Right kidney (tissue), 1 donor: ENCODE data around the gene INHBB.

Source experiments
- DNase-seq: peaks from one replicate; pipeline ENCODE4 v3.0.0-alpha.2; 2016

The INHBB gene

DNA sequence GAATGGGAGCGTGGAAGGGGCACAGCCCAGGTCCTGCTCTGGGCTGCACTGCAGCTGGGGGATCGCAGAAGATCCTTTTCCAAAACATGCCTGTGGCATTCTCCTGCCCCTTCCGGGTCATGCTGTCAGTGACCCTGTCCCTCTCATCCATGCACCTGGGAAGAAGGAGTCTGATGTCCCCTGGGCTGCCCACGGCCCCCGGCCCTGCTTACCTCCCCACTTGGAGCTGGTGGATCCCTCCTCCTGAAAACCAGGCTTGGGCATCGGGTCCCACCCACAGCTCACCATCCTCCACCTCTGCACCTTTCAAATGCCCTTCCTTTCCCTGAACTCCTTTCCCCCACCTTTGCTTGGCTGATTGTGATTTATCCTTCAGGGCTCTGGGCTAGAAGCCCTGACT lies 11.8 kb downstream of the INHBB start:
- DNase-seq, result no peak

DNA sequence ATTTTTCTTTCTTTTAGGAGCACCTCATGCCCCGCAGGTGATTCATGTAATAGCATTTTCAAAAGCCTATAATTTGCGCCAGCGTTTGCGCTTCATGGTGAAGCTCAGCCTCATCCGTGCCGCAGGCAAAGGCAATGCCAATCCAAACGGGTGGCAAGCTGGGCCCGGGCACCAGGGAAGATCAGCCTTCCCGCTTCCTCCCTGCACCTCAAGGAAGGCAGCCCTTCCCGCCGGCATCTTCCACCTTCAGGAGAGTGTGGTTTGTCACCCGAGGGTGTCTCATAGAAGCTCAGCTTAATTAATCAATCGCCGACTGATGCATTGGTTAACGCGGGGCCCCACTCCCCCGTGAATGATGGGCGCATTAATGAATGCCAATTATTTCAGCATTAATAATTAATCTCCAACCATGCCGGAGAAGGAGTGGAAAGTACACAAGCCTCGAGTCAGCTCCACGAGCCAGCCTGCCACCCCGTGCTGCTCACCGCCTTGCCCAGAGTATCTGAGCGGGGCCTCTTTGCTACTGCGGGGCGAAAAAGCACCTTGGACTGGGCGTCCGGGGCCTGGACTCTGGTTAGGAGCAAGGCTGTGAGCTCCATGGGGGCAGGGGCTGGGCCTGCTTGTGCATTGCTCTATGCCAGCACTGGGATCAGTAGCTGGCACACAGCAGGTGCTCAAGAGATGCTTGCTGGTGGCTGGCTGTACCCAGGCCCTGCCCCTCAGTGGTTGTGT lies 13.0 kb downstream of the INHBB start:
- no peak for DNase-seq

DNA sequence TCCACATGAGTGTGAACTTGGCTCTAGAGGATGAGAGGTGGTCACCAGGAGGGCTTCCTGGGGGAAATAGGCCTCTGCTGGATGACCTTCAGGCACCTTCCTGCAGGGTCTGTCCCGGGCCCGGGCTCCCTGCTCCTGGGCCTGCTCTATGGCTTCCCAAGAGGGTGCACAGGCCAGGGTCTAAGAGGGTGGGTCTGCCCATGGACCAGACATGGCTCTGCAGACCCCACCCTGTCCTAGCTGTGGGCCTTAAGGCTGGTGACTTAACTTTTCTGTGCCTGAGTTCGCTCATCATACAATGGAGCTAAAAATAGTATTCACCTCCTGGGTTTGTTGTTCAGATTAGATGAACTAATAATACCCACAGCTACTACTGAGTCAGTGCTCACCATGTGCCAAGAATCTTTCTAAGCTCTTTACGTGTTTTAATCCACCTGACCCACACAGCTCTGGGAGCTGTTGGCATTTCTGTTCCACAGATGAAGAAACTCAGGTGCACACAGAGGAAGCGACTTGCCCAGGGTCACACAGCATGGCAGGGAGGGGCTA lies 14.4 kb downstream of the INHBB start:
- no peak for DNase-seq

DNA sequence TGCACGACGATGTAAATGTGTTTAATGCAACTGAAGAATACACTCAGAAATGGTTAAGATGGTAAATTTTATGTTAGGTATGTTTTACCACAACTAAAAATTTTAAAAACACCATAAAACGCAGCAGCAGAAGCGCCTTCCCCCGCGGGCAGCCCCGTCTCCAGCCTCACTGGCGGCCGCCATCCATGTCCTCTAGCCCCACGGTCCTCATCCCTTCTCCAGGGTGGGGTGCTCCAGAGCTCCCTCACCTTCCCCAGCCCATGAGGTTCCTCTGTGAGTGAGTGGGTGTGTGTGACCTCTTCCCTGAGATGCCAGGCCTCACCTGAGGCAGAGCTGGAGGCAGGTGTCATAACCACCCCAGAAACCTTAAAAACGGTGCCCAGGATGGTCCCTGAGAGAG lies 17.0 kb downstream of the INHBB start:
- no peak for DNase-seq

DNA sequence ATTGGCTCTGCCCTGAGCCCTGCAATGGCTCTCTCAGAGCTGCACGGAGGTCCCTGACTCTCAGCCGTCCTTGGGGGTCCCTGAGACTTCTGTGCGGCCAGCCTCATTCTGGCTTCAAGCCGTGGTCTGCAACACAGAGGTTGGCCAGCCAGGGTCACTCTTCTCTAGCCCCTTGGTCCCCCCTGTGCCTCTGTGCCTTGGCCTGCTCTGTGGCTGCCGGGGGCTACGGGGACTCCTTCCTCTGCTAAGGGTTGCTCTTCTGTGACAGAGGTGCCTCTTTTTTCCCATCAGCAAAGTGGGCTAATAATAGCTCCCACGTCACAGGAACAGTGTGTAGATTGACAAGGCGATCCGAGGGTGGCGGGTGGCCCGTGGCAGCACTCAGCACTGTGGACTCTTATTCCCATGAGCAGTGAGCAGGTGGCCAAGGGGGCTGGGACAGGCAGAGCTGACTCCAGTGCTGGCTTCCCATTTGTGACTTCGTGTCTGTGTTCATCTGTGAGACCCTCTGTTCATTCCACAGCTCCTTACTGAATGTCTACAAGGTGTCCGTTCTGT lies 19.4 kb downstream of the INHBB start:
- no peak for DNase-seq

DNA sequence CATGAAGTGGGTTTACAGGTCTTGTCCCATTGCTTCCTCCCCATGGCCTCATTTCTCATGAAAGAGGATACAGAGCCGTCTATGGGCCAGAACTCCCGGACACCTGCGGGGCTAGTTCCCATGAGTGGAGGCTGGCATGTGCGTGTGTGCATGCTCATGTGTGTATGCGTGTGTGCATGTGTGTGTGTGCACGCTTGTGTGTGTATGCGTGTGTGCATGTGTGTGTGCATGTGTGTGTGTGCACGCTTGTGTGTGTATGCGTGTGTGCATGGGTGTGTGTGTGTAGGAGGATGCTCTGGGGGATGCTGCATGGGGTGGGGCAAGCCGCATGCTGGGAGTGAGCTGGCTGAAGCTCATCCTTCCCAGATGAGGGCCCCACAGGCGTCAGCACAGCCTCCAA lies 20.8 kb downstream of the INHBB start:
- DNase-seq, result no peak

DNA sequence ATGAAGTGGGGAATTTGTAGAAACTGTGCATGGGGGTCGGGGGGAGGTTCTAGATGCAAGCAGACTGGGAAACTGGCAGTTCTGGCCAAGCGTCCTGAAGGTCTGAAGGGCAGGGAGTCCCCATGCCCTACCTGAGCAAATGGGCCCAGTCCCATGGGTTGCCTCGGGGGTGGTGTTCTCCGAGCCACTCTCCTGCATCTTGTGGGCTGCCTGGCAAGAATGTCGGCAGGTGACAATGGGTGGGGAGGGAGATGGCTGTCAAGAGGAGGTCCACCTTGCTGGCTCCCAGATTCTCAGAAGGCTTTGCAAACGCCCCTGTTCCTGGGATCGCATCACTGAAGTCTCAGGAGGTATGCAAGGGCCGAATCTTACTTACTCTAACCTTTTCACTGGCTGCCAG lies 21.3 kb downstream of the INHBB start:
- DNase-seq, result no peak

DNA sequence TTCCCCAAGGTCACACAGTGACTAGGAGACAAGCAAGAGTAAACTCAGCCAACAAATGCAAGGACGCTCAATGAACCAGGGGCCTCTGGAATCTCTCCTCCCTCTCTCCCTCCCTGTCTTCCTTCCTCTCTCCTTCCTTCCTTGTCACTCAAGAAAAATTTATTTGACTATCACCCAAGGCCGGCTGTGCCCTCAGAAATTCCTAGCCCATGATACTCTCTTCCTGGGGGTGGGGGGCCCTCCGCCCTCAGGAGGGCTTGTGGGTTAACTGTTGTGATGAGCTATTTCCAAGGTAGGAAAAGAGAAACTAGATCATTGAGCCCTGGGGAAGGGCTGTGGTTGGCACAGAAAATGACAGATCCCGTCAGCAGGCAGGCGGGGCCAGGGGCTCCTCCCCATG lies 21.7 kb downstream of the INHBB start:
- no peak for DNase-seq

DNA sequence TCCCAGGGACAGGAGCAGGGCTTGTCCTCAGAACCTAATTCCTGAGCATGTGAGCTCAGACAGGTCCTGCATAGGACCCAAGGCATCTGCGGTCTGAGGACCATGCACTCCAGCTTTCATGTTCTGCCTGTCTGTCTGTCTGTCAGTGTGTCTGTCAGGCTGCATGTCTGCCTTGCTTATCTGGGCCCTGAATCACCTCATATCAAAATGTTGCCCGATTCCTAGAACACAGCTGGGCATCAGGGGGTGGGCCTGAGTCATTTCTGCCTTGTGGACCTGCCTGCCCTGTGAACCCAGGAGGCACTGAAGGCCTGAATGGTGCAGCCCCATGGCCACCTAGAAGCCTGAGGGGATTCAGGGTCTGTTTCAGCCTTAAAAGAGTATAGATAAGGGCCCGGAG lies 22.1 kb downstream of the INHBB start:
- DNase-seq, result no peak

DNA sequence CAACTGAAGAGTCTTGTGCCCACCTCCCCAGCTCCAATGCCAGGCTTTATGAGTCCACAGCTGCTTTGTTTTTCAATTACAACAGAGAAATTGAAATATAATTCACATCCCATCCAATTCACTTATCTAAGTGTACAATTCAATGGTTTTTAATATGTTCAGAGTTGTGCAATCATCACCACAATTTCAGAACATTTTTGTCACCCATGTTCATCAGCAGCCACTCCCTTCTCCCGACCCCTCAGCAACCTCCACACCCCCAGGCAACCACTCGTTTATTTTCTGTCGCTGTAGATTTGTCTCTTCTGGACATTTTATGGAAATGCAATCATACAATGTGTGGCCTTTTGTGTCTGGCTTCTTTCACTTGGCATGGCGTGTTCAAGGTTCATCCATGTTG lies 23.3 kb downstream of the INHBB start:
- DNase-seq, result no peak

DNA sequence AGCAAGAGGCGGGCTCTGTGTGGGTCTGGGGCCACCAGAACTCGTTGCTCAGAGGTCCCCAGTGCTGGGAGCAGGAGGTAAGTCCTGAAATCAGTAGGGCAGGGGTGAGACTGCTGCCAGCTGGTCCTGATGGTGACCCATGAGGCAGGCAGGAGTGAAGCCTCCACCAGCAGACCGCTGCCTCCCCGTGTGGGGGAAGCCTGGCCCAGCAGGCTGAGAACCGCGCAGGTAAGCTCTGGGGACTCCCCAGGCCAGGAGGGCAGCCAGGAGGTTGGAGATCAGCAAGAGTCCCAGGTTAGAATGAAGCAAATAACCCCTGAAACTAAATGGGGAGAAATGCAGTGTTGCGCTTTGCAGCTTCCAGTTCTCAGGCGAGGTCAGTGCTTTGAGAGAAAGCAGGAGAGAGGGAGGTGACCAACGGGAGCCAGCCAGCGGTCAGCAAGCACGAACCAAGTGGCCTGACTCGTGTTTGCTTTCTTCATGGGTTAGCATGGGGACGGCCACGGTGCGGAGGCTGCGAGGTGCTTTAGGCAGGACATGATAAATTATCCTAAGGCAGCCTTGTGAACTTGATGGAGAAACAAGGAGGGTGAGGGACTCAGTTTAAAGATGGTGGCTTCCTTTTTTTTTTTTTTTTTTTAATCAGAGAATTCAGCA lies 26.2 kb downstream of the INHBB start:
- no peak for DNase-seq

DNA sequence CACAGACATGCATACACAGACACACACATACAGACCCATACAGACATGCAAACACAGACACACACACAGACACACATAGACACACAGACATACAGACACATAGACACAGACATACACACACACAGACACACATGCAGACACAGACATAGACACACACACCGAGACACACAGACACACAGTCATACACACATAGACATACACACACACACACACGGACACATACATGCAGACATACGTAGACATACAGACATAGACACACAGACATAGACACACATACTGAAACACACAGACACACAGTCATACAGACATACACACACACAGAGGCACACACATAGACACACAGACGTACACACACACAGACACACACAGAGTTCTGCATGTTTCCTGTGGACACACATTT lies 26.9 kb downstream of the INHBB start:
- DNase-seq, result no peak

DNA sequence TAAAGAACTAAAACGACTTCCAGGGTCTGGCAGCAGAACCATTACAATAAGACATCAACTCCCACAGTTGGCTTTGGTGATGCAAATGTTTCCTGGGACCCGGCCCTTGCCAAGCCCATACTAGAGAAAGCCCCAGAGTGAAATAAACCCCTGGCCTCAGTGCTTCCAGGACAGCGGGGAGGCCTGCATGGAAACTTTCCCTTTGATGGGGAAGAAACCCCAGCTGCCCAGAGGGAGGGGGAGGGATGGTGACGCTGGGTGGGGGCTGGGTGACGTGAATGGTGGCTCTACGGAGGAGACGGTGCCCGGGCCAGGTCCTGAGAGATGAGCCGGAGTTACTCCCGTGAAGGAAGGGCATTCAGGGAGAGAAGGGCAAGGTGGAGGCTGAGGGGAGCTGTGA lies 27.5 kb downstream of the INHBB start:
- no peak for DNase-seq

DNA sequence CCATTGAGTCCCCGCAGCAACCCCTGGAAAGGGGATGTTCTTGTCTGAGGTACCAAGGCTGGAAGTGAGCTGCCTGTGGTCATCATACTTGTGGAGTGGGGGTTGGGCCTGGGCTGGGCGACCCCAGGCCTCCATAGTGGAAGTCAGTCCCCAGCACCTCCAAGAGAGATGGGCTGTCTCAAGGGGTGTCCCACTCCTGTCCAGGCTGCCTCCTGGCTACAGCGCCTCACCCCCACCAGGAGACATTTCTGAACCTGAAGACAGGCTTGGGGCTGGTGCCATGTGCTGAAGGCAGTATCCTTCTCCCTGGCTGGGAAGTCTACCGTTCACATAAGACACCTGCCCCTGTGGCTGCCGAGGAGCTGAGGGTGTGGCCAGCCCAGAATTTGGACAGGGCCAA lies 28.9 kb downstream of the INHBB start:
- no peak for DNase-seq

DNA sequence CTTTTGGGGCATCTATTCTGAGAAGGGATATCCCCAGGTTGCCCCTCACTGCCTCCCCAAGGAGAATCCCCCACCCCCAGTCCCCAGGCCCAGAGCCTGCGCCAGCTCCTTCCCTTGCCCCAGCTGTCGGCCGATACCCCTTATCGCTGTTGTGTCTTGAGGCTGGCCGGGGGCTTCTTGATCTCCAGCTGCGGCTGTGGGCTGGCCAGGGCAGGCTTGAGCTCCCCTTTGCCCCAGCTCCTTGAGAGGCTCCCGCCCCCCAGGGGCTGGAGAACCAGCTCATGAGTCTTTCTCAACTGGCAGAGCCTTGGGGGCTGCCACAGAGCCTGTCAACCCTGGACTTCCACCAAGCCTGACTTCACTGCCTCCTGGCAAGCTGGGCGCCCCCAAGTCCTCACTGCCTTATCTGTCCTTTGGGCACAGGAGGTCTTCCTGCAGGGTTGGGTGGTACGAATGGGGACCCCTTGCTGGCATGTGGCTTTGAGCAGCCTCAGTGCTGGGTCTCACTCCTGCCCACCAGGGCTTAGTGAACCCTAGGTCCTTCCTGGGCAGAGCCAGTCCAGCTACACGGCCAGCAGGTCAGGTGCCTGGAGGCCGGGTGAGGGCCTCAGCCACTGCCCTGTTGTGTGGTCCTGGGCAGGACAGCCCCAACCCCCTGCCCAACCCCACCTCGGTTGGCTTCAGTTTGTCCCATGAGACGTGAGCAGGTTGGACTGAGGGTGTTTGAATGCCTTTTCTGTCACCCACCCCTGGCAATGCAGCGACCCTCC lies 29.5 kb downstream of the INHBB start:
- no peak for DNase-seq

DNA sequence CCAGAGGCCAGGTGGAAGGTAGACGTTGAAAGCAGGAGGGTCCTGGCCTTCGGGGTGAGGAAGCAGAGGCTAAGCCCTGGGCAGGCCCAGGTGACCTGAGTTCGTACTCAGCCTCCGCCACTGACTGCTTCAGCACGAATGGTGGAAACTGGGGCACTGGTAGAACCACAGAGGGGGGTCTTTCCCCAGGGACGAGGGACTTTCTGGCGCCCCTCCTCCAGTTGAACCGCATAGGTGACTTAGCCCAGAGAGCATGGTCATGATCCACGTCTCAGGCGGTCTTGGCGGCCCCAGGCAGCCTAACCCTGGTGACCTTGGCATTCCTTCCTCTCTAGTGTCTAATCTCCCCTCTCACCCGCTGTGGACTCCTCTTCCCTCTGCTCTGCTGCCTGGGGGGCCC lies 30.2 kb downstream of the INHBB start:
- no peak for DNase-seq

DNA sequence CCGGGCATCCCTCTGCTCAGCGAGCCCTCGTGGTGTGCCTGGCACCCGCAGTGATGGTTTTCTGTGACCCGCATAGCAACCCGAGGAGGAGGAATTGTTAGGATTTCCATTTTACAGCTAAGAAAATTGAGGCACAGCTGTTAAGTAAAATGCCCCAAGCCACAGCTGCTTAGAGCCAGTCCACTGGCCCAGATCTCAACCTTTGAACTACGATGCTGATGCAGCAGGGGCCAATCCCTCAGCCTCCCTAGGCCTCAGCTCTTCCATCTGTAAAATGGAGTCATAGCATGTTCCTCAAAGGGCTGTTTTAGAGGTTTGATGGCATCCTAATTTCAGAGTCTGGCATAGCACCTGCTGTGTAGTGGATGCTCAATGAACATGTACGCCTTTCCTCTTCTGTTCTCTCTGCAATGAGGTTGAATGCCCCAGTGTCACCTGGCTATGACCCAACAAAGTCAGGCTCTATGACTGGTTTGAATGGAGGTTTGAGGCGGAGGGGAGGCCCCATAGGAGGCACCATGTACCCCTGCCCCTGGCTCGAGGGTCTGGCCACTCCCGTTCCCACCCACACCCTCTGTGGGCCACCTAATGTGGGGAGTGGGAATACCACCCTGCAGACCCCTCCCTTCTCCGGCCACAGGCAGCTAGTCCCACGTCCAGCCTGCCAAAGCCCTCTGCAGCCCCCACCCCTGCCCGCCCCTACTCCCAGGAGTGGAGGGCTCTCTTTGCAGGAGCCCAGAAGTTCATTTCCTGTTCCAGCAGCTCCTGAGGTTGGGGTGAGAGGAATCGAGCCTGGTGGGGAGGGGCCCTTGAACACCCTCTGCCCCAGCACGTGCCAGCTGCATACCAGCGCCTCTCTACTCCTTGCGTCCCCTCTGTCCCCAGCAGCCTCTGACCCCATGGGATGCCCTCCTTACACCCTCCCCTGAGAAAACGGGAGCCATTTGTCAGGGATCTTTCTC lies 31.0 kb downstream of the INHBB start:
- DNase-seq, result no peak

DNA sequence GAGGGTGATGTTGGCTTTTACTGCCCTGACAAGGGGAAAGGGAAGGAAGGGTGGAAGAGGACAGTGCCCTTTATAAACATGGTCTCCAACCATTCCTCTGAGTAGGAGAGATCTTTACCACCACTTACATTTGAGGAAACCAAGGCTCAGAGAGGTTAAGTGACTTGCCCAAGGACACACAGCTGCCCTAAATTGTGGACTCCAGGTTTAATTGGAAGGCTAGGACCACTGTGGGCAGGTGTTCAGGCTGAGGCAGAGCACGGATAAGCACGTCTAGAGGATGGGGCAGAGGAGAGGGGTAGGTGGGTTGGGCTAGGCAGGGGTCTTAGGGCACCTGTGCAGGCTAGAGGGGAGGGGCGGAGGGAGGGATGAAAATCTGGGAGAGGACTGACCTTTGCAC lies 32.7 kb downstream of the INHBB start:
- no peak for DNase-seq

DNA sequence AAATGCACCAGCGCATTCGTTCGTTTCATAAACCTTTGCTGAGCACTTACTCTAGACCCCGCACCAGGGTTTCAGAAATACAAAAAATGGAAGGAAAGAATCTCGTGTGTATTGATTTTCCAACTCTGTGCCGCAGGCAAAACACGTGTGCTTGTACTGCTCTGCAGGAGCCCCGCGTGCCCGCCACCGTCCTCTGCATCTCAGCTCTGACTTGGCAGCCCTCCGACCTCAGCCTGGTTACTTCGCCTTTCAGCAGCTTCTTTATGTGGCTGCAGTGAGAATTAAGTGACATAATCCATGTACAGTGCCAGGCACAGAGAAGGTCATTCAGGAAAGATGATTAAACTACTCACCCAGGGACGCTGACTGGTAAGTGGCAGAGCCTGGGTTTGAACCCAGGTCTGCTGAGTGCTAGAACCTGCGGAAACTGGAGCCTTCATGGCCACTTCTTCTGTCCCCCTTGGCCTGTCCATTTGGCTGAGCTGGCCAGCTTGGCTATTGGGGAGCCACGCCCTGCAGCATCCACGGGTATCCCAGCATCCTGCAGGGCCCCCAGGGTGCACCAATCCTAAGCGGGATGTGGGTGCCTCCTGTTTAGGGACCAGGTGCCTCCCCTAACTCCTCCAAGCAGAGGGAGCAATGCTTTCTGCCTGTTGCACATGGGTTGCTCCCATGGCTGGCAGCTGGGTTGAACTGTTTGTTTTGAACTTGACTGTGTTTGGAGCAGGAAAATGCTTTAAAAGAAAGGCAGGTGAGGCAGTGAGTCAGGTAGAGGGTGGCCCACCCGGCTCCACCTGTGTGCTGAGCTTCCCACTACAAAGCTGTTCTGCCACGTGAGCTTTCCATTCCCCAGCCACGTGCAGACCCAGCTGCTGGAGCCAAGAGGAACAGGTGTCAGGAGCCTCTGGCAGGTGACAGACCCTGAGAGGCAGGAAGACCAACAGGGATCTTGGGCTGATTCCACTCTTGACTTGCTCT lies 34.3 kb downstream of the INHBB start:
- DNase-seq, result no peak

DNA sequence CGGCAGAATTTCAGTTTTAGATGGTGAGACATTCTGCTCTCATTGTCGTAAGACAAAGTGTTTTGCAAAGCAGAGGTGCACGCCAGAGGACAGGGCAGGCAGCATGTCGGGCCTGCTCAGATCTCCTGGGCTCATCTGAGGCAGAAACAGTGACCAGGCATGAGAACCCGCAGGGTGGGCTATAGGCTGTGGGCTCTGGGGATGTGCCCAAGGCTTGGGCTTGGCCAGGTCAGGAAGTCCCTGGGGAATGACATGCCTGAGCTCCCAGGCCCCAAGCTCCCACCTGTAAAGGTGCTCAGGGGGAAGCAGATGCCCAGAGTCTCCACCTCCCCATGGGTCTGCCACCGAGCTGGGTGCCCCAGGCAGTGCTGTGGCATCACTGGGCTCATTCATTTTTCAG lies 35.3 kb downstream of the INHBB start:
- no peak for DNase-seq

DNA sequence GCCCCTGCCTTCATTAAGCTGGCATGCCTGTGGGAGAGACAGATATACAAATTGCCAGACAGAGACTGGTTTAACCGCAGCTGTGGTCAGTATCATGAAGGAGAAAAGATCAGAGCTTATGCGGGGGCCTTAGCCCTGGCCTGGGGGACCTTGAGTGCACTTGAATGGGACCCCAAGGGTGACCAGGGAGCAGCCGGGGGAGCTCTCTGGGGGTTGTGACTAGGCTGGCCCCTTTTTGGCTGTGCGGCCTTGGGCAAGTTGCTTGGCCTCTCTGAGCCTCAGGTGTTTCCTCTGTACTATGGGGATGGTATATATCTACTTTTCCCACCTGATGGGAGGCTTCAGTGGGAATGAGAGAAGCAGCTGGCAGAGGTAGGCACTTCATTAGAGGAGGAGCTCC lies 35.7 kb downstream of the INHBB start:
- DNase-seq, result no peak
